ACC112 (cell line): ENCODE data around the gene CHN1.

Experiments
- H2AFZ ChIP-seq: fragments of 200-600 bp; sonication (generic); one replicate; pipeline ENCODE4 v1.6.0; 2017; ENCODE audit warnings: antibody characterized with exemption, low read length; ENCODE audit not compliant: unreplicated experiment
- H3K27ac ChIP-seq: fragments of 200-600 bp; sonication (generic); 2 replicates; pipeline ENCODE4 v1.5.1; 2014; ENCODE audit warnings: low read depth, mild to moderate bottlenecking, antibody characterized with exemption, low read length, moderate library complexity
- H3K27me3 ChIP-seq: fragments of 200-600 bp; sonication (generic); 2 replicates; pipeline ENCODE4 v1.6.1; 2014; ENCODE audit warnings: mild to moderate bottlenecking, antibody characterized with exemption, low read length, moderate library complexity, mixed read lengths; ENCODE audit not compliant: insufficient read depth
- H3K36me3 ChIP-seq: fragments of 200-600 bp; sonication (generic); 2 replicates; pipeline ENCODE4 v1.6.1; 2016; ENCODE audit warnings: mild to moderate bottlenecking, antibody characterized with exemption, low read length, moderate library complexity, mixed read lengths; ENCODE audit not compliant: insufficient read depth
- H3K4me1 ChIP-seq: fragments of 200-600 bp; sonication (generic); one replicate; pipeline ENCODE4 v1.6.1; 2016; ENCODE audit warnings: low read length, mixed read lengths; ENCODE audit not compliant: insufficient read depth, unreplicated experiment, control insufficient read depth
- H3K4me3 ChIP-seq: fragments of 200-600 bp; sonication (generic); 2 replicates; pipeline ENCODE4 v1.5.1; 2014; ENCODE audit warnings: mild to moderate bottlenecking, low read depth, low read length
- H3K79me2 ChIP-seq: fragments of 200-600 bp; sonication (generic); one replicate; pipeline ENCODE4 v1.6.0; 2016; ENCODE audit warnings: low read length; ENCODE audit not compliant: control insufficient read depth, unreplicated experiment, insufficient read depth

CHN1 gene

DNA sequence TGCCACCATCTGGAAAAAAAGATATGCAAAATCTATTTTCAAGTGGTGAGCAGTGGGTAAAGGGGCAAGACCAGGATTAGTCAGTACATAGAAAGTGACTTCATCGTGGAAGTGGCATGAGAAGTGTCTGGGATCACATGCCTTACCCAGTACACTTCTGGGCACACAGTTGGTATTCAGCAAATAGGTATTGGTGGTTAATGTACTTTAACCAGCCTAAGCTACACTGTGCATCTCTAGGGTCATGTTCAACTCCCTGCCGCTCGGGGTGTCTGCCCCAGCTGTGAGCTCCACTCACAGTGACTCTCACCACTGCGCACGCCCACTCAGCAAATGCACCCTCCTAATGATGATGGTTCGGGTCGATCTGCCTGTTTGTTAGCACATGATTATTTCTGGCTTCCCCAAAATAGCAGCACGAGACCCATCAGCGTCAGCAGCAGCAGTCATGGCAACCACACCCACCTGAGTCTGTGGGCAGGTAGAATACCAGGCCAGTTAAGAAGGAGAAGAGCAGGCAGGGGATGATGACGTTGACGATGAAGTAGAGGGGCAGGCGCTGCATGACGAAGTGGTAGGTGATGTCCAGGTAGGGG is 252.0 kb downstream of the CHN1 start:
- Histone ChIP-seq H2AFZ (no peak overlapping the region), H3K79me2 (no peaks in the 10 kb centered on the region), H3K4me1 (peaks cover 4% of the 10 kb centered on the region), H3K36me3 (no peaks in the 10 kb centered on the region), H3K4me3 (no peak overlapping the region), H3K27me3 (no peaks in the 10 kb centered on the region), H3K27ac (no peak overlapping the region)

DNA sequence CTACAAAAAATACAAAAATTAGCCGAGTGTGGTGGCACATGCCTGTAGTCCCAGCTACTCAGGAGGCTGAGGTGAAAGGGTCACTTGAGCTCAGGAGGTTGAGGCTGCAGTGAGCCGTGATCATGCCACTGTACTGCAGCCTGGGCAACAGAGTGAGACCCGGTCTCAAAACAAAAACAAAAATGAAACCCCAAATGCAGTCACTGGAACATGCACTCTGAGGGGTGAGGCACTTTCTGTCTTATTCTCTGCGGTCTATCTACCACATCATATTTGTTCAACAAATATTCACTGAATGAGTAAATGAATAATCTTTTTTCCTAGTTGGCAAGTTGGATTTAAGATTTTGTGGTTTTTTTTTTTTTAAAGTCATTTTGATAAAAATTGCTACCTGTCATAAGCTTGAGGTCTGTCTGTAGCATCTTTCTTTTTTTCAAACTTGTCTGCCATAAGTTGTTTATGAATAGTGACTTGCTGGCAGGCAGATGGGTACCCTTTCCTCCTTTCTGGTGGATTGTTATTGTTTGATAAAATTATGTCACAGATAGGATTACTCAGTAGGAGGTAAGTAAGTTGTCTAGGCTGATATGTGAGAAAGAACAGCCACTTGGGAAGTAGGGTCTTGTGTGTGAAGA is 252.7 kb downstream of the CHN1 start:
- Histone ChIP-seq H3K27ac (no peak overlapping the region), H2AFZ (no peak overlapping the region)

DNA sequence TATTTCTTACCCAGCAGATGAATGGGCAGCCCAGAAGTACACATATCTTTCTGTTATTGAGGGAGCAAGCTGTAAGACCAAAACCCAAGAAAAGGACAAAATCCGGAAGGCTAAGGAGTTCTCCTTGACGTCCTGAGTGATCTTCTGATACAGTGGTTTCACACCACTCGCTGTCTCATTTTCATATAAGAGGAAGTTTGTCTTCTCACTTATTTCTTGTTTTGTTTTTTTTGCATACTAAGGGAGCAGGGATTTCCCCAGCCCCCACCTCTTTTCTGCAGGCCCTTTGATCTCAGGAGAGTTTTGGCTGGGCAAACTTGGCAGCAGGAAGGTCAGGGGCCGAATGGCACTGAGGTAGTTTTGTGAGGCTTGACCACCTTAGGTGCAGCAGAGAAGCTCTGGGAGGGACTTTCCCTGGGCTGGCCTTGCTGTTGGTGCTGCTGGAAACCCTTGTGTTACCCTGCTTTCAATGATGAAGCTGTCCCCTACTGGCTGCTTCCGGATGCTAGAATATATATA is 254.2 kb downstream of the CHN1 start:
- Histone ChIP-seq H3K79me2 (no peaks in the 10 kb centered on the region), H3K36me3 (no peaks in the 10 kb centered on the region), H2AFZ (no peak overlapping the region), H3K4me1 (peaks cover 4% of the 10 kb centered on the region), H3K4me3 (no peak overlapping the region), H3K27ac (no peak overlapping the region), H3K27me3 (no peaks in the 10 kb centered on the region)

More for the DNA sequence above, 252.7 kb downstream of the CHN1 start:
- Histone ChIP-seq H3K4me1 (peaks cover 4% of the 10 kb centered on the region), H3K4me3 (no peak overlapping the region), H3K27me3 (no peaks in the 10 kb centered on the region), H3K36me3 (no peaks in the 10 kb centered on the region), H3K79me2 (no peaks in the 10 kb centered on the region)

DNA sequence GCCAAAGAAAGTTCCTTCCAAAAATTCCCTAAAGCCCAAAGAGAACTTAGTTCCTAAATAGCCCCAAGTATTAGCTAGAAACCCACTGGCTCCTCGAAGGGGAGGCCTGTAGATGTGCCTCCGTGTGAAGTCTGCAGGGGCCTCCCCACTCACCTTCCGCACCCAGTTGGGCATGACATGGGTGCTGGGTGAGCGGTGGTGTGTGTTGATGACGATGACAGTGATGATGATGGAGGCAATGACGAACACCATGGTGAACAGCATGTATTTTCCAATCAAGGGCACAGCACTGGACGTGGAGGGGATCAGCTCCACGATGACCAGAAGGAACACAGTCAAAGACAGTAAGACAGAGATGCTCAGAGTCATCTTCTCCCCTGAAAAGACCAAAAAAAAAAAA is 255.4 kb downstream of the CHN1 start:
- Histone ChIP-seq H3K27ac (no peak overlapping the region), H3K27me3 (no peaks in the 10 kb centered on the region), H3K36me3 (no peaks in the 10 kb centered on the region), H3K4me3 (no peak overlapping the region), H3K79me2 (no peaks in the 10 kb centered on the region), H3K4me1 (peaks cover 4% of the 10 kb centered on the region), H2AFZ (no peak overlapping the region)

DNA sequence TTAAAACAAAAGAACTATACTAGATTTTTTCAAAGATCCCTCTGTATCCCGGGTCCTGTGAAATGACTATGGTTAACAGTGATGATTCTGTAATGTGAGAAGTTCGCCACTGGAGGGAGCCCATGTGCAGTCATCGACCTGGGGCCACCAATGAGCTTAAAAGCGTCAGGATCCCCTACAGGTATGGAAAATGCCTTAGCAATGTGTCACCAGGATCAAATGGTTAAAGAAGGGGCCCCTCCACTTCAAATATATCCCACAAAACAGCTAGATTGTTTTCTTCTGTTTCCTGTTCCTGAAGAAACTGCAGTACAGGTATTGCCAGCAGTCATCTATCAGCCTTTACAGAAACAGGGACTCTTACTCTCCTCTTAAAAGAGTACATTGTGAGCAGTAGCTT is 256.2 kb downstream of the CHN1 start:
- H3K4me3 ChIP-seq: no peak overlapping the region
- H3K27ac ChIP-seq: no peak overlapping the region
- peaks cover 4% of the 10 kb centered on the region for H3K4me1 ChIP-seq
- no peaks in the 10 kb centered on the region for H3K27me3 ChIP-seq
- no peaks in the 10 kb centered on the region for H3K79me2 ChIP-seq
- H3K36me3 ChIP-seq: no peaks in the 10 kb centered on the region
- no peak overlapping the region for H2AFZ ChIP-seq
